ENCODE measurements around the gene GRM7.

GRM7 gene

GRCh38 chr3:7433073-7433472 is 572.2 kb downstream of the GRM7 start:
- H3K27ac ChIP-seq, result no peak overlapping the region
- no peak for DNase-seq (ENCODE audit: low spot score)
- ChIA-PET POLR2A (ENCODE audit: low non-redundant PET) (no interaction called here), CTCF (no interaction called here)
- no peak for TF ChIP-seq CTCF (conservative IDR thresholded peaks at IDR 0.05; ENCODE audit: low read depth)

- H3K27ac ChIP-seq, result no peak overlapping the region
- CTCF ChIA-PET, result no interaction called here
- POLR2A ChIA-PET (ENCODE audit: low non-redundant PET), result no interaction called here
- no peak for DNase-seq (ENCODE audit: low spot score)
- TF ChIP-seq CTCF (conservative IDR thresholded peaks at IDR 0.05; ENCODE audit: low read depth), result no peak
Observed at GRCh38 chr3:7436542-7436941, 575.6 kb downstream of the GRM7 start.

GRCh38 chr3:7437231-7437630 is 576.3 kb downstream of the GRM7 start:
- POLR2A ChIA-PET (ENCODE audit: low non-redundant PET), result no interaction called here
- no peak for DNase-seq (ENCODE audit: low spot score)
- H3K27ac ChIP-seq, result no peak overlapping the region
- no peak for TF ChIP-seq CTCF (conservative IDR thresholded peaks at IDR 0.05; ENCODE audit: low read depth)
- CTCF ChIA-PET, result no interaction called here

DNA sequence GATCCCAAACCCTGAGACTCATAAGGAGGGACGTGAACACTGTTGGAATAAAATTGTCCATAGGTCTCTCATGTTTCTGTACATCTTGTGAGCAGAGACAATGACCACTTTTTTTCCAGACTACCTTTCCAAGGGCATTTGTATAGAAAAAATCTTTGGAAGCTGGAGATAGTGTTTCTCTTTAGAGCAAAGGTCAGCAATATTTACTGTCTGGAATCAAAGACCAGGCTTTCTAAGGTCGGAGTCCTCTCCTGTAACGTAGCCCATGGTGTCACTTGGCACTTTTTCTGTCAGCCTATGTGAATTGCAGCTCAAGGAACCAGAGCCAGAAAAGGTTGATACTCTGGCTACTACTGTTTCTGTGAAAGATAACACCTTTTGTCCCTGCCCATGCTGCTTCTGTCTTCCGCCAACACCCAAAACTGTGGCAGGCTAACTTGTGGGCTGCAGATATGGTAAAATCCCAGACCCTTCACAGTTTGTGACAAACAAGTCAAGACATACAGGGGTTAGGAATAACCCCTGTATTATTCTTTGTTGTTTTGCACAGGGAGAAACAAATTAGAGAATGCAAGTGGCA is 578.3 kb downstream of the GRM7 start:
- DNase-seq (ENCODE audit: low spot score), result no peak
- TF ChIP-seq CTCF (conservative IDR thresholded peaks at IDR 0.05; ENCODE audit: low read depth), result no peak
- ChIA-PET POLR2A (ENCODE audit: low non-redundant PET) (no interaction called here), CTCF (no interaction called here)
- H3K27ac ChIP-seq, result no peak overlapping the region

DNA sequence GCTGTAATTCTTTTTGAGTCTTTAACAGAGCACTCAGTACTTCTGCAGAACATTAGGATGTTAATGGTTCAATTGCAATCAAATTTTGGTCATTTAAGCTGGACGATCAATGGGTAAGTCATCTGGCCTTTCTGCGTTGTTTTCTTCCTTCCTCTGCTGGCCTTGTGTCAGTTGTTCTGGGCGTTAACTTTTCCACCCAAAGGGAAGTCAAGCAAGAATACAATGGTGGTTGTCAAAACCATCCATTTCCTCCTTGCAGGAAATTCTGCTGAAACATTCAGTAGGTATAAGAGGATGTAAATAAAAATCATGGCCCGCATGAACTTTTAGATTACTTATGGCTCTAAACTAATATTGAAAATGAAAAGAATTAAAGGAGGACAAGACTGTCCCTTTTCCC is 584.0 kb downstream of the GRM7 start:
- CTCF ChIA-PET, result no interaction called here
- no peak for DNase-seq (ENCODE audit: low spot score)
- no peak for TF ChIP-seq CTCF (conservative IDR thresholded peaks at IDR 0.05; ENCODE audit: low read depth)
- POLR2A ChIA-PET (ENCODE audit: low non-redundant PET), result no interaction called here
- H3K27ac ChIP-seq, result no peak overlapping the region

- H3K27ac ChIP-seq, result no peak overlapping the region
- no peak for DNase-seq (ENCODE audit: low spot score)
- ChIA-PET POLR2A (ENCODE audit: low non-redundant PET) (no interaction called here), CTCF (no interaction called here)
- TF ChIP-seq CTCF (conservative IDR thresholded peaks at IDR 0.05; ENCODE audit: low read depth), result no peak
Observed at GRCh38 chr3:7445331-7445730, 584.4 kb downstream of the GRM7 start.

Data from RWPE1 (cell line).